HG03432 (cell line): Measurements from ENCODE around the gene KLF2.
"Not testable (repeated sequence)": the region's sequence is repeated elsewhere in the genome, so short reads cannot be mapped to it uniquely, and the experiment has no call there.

Experiments
- ATAC-seq: cut with Tn5 transposase; IDR thresholded peaks from one replicate; pipeline ENCODE4 v1.9.1; 2021; ENCODE audit warnings: mild to moderate bottlenecking, moderate library complexity; ENCODE audit not compliant: unreplicated experiment

The KLF2 gene

GRCh38 chr19:16335226-16335625 is 10.6 kb downstream of the KLF2 start:
- ATAC-seq, result no peak

DNA sequence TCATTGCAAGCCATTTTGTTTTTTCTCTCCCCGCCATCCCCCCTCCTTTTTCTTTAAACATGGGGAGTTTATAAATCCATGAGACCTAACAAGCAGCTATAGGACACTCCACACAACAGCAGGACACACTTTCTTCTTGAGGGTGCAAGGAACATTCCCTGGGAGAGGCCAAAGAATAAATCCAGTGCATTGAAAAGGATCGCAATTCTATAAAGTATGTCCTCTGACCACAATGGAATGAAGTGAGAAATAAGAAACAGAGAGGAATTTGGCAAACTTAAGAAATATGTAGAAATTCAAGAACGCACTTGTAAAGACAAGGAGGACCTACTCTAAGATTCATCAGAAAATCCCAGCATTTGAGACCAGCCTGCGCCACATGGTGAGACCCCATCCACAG is 11.9 kb downstream of the KLF2 start:
- ATAC-seq, result no peak

GRCh38 chr19:16337809-16338469 is 13.3 kb downstream of the KLF2 start:
- ATAC-seq, result no peak

GRCh38 chr19:16338470-16339360 is 14.1 kb downstream of the KLF2 start:
- ATAC-seq, result peak; percentile 40

- no peak for ATAC-seq
Observed at GRCh38 chr19:16339361-16339725, 14.7 kb downstream of the KLF2 start.

GRCh38 chr19:16340092-16340491 is 15.5 kb downstream of the KLF2 start:
- ATAC-seq, result no peak

- ATAC-seq, result no peak
Observed at GRCh38 chr19:16340654-16341053, 16.0 kb downstream of the KLF2 start.

- peak; percentile 51 for ATAC-seq
Observed at GRCh38 chr19:16342002-16342715, 17.5 kb downstream of the KLF2 start.

DNA sequence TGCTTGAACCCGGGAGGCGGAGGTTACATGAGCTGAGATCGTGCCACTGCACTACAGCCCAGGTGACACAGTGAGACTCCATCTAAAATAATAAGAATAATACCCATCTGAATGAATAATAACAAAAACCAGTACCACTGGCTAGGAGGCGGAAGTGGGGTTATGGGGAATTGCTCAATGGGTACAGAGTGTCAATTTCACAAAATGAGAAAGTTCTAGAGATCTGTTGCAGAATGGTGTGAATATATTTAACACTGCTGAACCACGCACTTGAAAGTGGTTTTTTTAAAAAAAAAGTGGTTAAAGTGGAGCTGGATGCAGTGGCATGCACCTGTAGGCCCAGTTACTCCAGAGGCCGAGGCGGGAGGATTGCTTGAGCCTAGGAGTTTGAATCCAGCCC is 18.5 kb downstream of the KLF2 start:
- ATAC-seq, result no peak

DNA sequence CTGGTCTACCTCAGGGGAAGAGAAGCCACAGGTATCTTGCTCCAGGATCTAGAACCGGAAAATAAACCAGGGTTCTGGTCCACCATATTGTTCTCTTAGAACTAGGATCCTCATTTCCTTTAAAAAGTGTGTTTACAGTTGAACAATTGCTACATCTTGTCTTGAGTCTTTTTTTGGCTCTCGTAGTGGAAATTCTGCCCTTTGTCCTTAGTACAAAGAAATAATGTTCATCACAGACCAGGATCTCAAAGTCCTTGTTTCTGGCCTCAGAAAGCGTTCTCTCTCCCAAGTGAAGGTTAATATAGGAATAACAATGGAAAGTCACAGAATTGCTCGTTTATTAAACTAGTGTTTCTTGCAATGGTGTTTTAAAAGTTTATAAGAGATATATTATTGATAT is 20.8 kb downstream of the KLF2 start:
- ATAC-seq, result no peak

DNA sequence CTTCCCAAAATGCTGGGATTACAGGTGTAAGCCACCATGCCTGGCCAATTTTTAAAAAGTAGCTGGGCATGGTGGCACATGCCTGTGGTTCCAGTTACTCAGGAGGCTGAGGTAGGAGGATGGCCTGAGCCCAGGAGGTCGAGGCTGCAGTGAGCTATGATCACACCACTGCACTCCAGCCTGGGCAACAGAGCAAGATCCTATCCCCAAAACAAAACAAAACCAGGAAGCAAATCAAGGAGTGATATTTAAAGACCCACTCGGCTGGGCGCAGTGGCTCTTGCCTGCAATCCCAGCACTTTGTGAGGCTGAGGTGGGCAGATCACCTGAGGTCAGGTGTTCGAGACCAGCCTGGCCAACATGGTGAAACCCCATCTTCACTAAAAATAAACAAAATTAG is 22.5 kb downstream of the KLF2 start:
- ATAC-seq, result not testable (repeated sequence)

DNA sequence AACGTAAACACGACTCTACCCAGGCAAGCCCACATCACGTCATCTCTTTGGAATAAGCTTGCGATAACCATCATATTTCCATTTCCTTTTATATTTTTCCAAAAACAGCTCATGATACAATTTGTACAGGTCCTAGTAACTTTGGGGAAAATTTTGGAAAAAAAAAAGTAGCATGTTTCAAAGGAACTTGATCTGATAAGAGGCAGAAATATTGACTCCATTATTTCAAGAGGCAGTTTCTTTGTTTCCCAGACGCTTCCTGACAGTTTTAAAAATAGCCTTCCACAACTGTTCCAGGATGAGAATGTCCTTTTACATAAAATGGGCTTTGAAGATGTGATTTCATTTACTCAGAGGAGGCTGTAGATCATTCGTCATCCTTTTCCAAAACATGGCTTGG is 23.1 kb downstream of the KLF2 start:
- ATAC-seq, result no peak

GRCh38 chr19:16349551-16350152 is 25.0 kb downstream of the KLF2 start:
- no peak for ATAC-seq

- no peak for ATAC-seq
Observed at GRCh38 chr19:16351133-16351809, 26.6 kb downstream of the KLF2 start.

DNA sequence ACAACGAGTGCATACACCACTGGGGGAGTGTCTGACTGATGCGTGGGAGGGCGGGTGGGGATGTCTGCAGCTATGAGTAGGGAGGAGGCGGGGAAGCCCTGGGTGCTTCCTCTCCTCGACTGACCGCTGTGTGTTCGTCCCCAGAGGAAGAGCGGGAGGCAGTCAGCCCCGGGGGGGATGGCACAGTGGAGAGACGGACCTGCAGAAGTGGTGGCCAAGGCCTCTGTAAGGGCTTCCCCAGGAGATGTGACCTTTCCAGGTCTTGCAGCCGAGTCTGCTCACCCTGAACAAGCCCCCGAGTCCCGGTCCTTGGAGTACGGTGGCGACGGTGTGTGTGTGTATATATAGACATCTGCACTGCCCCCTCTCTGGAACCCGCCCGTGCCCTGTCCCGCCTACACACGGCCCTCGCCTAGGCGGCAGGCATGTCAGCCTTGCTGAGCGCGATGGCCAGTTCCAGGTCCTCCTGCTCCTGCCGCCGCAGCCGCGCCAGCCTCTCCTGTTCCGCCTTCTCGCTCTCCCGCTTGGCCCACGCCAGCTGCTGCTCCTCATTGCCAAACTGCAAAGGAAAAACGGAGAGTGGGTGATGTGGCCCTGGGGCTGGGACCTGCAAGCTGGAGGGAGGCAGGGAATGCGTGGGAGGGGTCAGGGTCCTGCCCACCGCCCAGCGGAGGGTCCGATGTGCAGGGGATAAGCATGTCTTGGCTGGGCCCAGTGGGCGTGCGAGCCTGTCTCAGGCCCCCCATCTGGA is 30.8 kb downstream of the KLF2 start:
- ATAC-seq, result no peak

- ATAC-seq, result no peak
Observed at GRCh38 chr19:16358456-16358855, 33.8 kb downstream of the KLF2 start.

GRCh38 chr19:16359074-16359473 is 34.4 kb downstream of the KLF2 start:
- ATAC-seq, result no peak

- no peak for ATAC-seq
Observed at GRCh38 chr19:16359964-16360363, 35.3 kb downstream of the KLF2 start.

DNA sequence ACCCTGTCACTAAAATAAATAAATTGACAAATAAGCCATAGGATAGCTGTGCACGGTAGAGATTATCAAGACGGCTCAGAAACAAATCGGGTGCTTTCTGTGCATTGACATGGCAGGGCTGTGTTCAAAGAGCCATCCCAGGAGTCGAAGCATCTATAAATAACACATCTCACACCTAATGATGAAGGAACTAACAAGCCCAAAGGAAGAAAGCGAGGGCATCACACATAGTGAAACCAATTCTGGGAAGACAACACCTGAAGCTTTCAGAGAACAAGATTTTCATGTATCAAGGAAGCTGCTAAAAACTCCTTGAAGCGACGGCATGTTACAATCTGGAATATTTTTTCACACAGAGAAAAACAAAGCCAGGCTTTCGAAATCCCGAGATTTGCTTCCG is 36.1 kb downstream of the KLF2 start:
- no peak for ATAC-seq

DNA sequence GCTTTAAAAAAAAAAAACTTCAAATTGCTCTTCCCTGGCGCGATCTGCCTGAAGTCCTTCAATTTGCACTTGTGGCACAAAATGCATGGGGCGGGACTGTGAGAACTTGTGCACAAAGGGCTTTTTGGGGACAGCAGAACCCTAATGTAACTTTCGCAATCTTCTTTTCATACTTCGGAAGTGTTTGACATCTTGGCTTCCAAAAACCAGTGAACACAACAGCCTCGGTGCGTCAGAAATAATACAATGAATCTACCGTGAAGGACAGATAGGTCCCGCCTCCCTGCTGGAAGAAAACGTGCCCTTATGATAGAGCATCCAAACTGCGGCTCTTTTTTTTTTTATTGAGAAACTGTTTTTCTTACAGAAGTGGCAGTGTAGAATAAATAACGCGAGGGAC is 36.6 kb downstream of the KLF2 start:
- no peak for ATAC-seq
